T-helper 1 cell treated with Interleukin-12 subunit alpha and Interleukin-12 subunit beta and Interleukin-4 antibody, amounts not matched to agents 30 ng/mL and 1 ng/mL, for 36 hours (primary cell): Measurements from ENCODE around the gene GRIP1. TPM values are rescaled to one million over a fixed set of nuclear protein-coding genes. Genes with fewer than 3 reads are reported as not detected.

Experiments used
- intact Hi-C: fragments of 100-400 bp; cut with micrococcal nuclease; formaldehyde crosslinking; loops from one replicate; pipeline ENCODE4 v1.15.1; 2024
- total RNA-seq: library from RNA; stranded (reverse); gene quantifications from 2 replicates; pipeline ENCODE4 v1.2.3, GENCODE V29; 2022

The GRIP1 gene
- total RNA-seq, 1 donor from 2014 or later: not detected

DNA sequence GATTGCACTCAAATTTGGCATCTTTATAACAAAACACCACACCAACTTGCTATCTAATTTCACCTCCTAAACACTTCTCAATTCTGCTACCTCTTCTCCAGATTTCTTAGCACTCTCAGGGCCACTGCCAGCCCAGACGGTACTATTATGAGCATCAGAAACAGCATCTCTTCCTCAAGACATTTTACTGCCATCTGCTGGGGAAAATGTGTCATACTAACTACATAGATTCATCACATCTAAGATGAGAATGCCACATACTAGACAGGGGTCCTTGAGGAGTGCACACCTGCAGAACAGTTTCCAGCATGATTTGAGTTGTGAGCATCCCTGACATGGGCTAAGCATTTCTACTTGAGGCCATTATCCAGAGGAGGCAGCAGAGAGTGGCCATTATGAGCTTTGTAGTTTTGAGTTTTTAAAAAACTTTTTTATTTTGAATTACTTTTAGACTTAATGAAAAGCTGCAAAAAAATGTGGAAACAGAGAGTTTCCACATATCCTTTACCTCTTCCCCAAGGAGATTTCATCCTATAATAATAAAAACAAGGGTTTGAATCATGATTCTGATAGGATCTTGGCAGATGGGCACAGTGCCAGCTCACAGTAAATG is 15.1 kb upstream of the GRIP1 start:
- intact Hi-C loops: loop anchor here (1.0 kb wide), 6 partner anchors 167 to 1803 kb away; no protein-coding TSS in a partner anchor

DNA sequence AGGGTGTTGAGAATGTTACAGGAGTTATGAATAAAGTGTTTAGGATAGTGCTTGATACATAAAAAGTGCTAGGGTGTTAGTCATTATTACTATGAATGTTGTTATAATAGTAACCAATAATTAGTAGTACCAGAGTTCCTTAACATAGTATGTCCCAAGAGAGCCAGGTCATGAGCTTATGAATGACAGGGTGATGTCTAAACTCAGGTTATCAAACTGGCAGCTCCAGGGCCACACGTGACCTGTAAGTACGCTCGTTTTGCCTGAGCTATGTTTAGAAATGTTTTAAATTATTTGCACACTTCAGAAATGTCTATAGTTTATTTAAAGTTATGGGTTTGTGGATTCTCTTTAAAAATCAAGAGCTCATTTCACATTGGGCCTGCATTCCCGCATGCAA is 14.1 kb upstream of the GRIP1 start:
- intact Hi-C loops: no loop called here

- intact Hi-C loops: no loop called here
Observed at GRCh38 chr12:66692170-66692569, 13.3 kb upstream of the GRIP1 start.

DNA sequence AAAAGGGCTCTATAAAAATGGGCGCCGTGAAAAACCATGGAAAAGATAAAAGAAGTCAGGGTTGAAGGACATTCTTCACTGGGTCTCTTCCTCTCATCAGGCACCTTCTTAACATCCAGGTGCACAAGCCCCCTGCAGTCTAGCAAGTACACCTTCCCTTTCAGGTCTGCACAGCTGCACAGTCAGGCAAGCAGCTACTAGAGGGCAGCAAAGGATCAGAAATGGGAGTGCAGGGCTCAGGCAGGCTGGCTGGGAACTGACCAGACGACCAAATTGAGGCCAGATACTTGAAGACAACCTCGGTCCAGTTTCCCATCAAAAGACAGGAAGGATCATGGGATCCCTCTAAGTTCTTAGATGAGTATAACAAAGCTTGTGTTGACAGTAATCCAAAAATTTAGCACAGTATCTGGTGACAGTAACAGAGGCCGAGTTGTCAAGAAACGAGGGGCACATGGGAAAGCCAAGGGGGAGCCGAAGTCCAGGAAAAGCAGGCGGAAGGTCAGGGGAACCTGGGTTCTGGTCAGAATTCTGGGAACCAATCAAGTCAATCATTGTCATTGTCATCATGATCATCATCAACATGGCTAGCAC is 10.1 kb upstream of the GRIP1 start:
- intact Hi-C loops: loop anchor here (1.0 kb wide), 1 partner anchor 172 kb away; no protein-coding TSS in a partner anchor

GRCh38 chr12:66684222-66684621 is 5.3 kb upstream of the GRIP1 start:
- intact Hi-C loops: no loop called here

DNA sequence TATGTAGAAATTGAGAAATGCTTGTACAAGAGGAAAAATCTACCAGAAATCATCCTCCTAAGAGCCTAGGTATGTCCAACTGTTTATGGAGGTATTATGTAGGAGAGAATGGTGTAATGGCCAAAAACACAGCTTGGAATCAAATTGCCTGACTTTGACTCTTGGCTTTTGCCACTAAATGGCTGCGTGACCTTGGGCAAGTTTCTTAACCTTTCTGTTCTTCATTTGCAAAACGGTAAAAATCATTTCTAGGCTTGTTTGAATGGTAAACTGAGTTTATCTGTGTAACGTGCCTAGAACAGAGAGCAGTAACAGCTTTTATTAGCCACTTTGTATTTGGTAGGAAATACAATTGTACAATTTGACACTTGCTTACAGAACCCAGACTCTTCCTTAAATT is 4.9 kb upstream of the GRIP1 start:
- intact Hi-C loops: no loop called here

- intact Hi-C loops: no loop called here
Observed at GRCh38 chr12:66683073-66683472, 4.2 kb upstream of the GRIP1 start.

DNA sequence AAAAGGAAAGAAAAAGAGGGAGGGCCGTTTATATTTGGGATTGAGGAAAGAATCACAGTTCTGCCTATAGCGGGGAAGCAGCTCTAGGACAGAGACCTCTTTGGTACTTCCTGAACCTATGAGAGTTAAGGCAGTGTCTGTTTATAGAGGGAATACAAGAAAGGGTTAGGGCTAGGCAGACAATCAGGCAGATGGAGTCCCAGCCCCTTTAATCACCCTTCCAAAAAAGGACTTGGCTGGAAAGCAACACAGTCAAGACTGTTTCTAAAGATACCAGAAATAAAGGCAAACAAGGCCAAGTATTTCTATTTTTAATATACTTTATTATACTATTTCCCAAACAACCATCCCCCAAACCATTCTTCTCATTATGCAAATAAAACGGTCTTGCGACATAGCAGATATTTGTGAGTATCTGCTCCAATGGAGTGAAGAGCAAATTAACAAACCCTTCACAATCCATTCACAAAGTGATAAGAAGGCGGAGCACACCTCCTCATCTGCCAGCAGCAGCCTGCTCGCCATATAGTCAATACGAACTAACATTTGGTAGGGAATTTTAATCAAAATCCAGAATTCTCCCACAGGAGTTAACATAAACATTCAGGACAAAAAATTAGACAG is 697 bp upstream of the GRIP1 start:
- intact Hi-C loops: no loop called here

GRCh38 chr12:66676241-66676640 is 2.6 kb downstream of the GRIP1 start:
- intact Hi-C loops: no loop called here

- intact Hi-C loops: no loop called here
Observed at GRCh38 chr12:66674495-66675122, 4.3 kb downstream of the GRIP1 start.

DNA sequence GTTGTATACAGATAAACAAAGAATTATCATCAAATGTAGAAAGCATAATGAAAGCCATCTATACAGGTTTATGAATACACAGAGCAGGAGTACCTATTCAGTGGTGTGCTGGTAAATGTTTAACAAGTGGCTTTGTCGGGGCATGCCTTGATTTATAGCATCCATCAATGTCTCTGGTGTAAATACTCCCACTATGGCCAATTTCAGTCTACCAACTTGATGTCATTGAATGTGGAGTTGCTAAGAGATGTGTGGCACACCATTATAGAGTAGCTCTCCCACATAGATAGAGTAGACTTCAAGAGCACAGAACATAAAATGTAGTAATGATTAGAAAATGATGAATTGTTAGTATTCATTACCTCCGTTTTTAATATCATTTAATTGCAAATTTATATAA is 9.3 kb downstream of the GRIP1 start:
- intact Hi-C loops: no loop called here

DNA sequence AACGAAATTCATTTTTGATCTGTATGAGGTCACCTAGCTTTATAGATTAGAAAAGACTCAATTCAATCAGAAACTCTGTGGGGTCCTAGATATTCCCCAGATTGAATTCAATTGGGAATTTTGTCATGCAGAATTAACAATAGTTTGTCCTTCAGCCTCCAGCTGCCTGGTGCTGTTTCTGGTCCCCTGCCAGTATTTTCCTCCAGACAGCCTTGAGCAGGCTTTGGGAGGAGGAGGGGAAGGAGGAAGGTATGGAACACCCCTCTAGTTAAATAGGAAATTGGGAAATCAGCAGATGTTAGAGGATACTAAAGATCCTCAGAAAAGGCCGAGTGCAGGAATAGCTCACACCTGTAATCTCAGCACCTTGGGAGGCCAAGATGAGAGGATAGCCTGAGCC is 10.6 kb downstream of the GRIP1 start:
- intact Hi-C loops: no loop called here

GRCh38 chr12:66667906-66668305 is 11.0 kb downstream of the GRIP1 start:
- intact Hi-C loops: no loop called here

GRCh38 chr12:66666481-66666880 is 12.4 kb downstream of the GRIP1 start:
- intact Hi-C loops: no loop called here

DNA sequence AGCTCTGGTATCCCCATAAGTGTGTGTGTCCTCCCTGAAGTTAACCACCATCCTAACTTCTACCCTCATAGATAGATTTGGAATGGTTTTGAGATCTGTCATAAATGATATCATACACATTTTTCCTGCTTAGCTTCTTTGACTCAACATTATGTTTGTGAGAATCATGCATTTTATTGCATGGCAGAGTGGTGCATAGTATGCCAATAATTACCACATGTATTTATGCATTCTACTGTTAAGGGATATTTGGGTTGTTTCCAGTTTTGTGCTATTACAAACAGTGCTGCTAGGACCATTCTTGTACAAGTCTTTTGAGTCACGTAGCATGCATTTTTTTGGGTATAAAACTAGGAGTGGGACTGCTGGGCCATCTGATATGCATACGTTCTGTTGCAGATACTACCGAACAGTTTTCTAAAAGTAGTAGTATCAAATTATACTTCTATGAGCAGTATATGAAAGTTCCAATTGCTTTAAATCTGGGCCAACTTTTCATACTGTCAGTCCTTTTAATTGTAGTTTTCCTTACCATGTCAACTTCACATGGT is 13.4 kb downstream of the GRIP1 start:
- intact Hi-C loops: no loop called here

GRCh38 chr12:66664076-66664475 is 14.8 kb downstream of the GRIP1 start:
- intact Hi-C loops: no loop called here

- intact Hi-C loops: no loop called here
Observed at GRCh38 chr12:66663611-66664010, 15.3 kb downstream of the GRIP1 start.

- intact Hi-C loops: no loop called here
Observed at GRCh38 chr12:66662729-66663128, 16.1 kb downstream of the GRIP1 start.

GRCh38 chr12:66662179-66662578 is 16.7 kb downstream of the GRIP1 start:
- intact Hi-C loops: no loop called here

GRCh38 chr12:66661357-66661756 is 17.5 kb downstream of the GRIP1 start:
- intact Hi-C loops: no loop called here

GRCh38 chr12:66653796-66654195 is 25.1 kb downstream of the GRIP1 start:
- intact Hi-C loops: no loop called here
